Measurements from ENCODE around the gene EGFL8. TPM values are rescaled to one million over a fixed set of nuclear protein-coding genes. Genes with fewer than 3 reads are reported as not detected.
A peak's percentile ranks its signal among the peaks of the same experiment; 100 is the strongest.

EGFL8 gene
- total RNA-seq, 1 donor from 2014 or later = 15.4 TPM

DNA sequence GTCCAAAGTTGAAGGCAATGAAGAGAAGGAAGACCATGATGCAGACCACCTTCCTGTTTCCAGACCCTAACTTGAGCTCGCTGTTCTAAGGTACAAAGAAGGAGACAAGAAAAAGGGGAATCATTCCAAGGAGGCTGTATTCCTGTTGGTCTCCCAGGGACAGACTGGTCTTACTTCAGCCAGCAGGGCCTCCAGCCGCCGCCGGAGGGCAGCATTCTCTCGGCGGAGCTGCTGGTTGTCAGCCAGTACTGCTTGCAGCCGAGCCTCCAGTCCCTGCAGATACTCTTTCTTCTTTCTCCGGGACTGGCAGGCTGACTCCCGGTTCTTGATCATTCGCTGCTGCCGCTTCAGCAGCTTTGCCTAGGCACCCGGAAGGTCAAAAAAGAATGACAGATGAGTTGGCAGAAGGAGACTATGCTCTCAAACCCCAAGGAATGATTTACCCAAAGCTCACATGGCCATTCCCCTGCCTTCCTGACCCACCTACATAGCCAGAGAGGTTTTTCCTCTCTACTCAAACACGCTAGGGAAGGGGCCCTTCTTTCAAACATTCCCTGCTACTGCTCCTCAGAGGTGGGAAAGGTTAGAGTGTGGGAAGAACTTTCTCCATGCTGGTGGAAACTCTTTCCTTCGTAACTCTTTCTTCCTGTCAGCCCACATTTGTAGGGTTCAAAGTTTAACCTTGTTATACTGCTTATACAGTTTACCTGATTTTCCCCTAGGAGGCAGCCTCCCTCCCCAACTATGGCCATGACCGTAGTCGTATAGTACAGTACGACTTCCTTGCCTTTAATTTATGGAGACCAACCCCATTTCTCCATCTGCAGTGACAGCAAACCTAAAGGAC is 45.4 kb upstream of the EGFL8 start:
- DNase-seq (ENCODE audit: low spot score) = no peak
- Mint-ChIP-seq H3K9me3 (ENCODE audit: low read depth) (no peaks in the 10 kb centered on the region), H3K36me3 (ENCODE audit: low read depth) (peaks cover 24% of the 10 kb centered on the region), H3K4me1 (ENCODE audit: low read depth) (peaks cover 23% of the 10 kb centered on the region), H3K4me3 (ENCODE audit: unreplicated experiment) (no peak overlapping the region), H3K27ac (ENCODE audit: unreplicated experiment) (peak overlapping the region; percentile 83), H3K27me3 (ENCODE audit: low read depth) (no peaks in the 10 kb centered on the region)
- peak; percentile 91 for TF ChIP-seq CTCF (IDR thresholded peaks at IDR 0.05)

DNA sequence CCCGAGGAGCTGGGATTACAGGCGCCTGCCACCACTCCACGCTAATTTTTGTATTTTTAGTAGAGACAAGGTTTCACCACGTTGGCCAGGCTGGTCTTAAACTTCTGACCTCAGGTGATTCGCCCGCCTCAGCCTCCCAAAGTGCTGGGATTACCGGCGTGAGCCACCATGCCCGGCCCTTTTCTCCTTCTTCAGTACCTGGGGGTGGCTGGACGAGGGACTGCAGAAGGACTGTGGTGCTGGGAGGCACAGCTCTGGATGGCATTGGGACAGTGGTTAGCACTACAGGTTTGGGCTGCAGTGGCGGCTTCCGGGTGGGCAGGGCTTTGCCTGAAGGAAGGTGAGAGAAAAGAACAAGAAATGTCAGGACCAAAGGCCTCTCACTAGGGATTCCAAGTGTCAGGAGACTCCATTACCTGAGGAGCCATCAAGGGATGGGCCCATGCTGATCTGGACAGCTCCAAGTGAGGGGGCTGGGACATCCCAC is 43.8 kb upstream of the EGFL8 start:
- H3K4me1 Mint-ChIP-seq (ENCODE audit: low read depth) = peaks cover 13% of the 10 kb centered on the region
- H3K36me3 Mint-ChIP-seq (ENCODE audit: low read depth) = peaks cover 30% of the 10 kb centered on the region
- H3K27me3 Mint-ChIP-seq (ENCODE audit: low read depth) = no peaks in the 10 kb centered on the region
- H3K4me3 Mint-ChIP-seq (ENCODE audit: unreplicated experiment) = no peak overlapping the region
- no peak for TF ChIP-seq CTCF (IDR thresholded peaks at IDR 0.05)
- no peak for DNase-seq (ENCODE audit: low spot score)
- no peaks in the 10 kb centered on the region for H3K9me3 Mint-ChIP-seq (ENCODE audit: low read depth)
- no peak overlapping the region for H3K27ac Mint-ChIP-seq (ENCODE audit: unreplicated experiment)

GRCh38 chr6:32123681-32124080 is 40.7 kb upstream of the EGFL8 start:
- no peak overlapping the region for H3K4me3 Mint-ChIP-seq (ENCODE audit: unreplicated experiment)
- H3K27me3 Mint-ChIP-seq (ENCODE audit: low read depth) = no peaks in the 10 kb centered on the region
- no peaks in the 10 kb centered on the region for H3K9me3 Mint-ChIP-seq (ENCODE audit: low read depth)
- H3K4me1 Mint-ChIP-seq (ENCODE audit: low read depth) = peaks cover 30% of the 10 kb centered on the region
- no peak for DNase-seq (ENCODE audit: low spot score)
- no peak for TF ChIP-seq CTCF (IDR thresholded peaks at IDR 0.05)
- H3K36me3 Mint-ChIP-seq (ENCODE audit: low read depth) = peaks cover 23% of the 10 kb centered on the region
- H3K27ac Mint-ChIP-seq (ENCODE audit: unreplicated experiment) = no peak overlapping the region

DNA sequence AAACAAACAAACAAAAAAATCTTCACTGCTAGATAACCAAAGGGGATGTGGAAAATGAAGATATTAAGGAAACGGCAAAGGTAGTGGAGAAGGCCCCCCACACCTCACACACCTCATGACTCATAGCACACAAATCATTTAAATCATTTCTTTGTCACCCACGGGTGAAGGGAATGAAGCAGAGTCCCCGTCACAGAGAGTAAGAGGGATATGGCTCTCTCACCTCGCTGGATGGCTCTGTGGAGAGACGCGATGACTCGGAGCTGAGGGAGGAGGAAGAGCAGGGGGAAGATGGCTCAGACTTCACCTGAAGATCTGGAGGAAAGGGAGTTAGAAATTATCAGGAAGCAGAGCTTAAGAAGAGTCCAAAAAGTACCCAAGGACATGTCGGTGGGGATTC is 37.5 kb upstream of the EGFL8 start:
- H3K36me3 Mint-ChIP-seq (ENCODE audit: low read depth) = peaks cover 13% of the 10 kb centered on the region
- H3K27ac Mint-ChIP-seq (ENCODE audit: unreplicated experiment) = peak overlapping the region; percentile 99
- peak overlapping the region; percentile 99 for H3K4me3 Mint-ChIP-seq (ENCODE audit: unreplicated experiment)
- DNase-seq (ENCODE audit: low spot score) = no peak
- no peak for TF ChIP-seq CTCF (IDR thresholded peaks at IDR 0.05)
- H3K9me3 Mint-ChIP-seq (ENCODE audit: low read depth) = no peaks in the 10 kb centered on the region
- peaks cover 34% of the 10 kb centered on the region for H3K4me1 Mint-ChIP-seq (ENCODE audit: low read depth)
- no peaks in the 10 kb centered on the region for H3K27me3 Mint-ChIP-seq (ENCODE audit: low read depth)

GRCh38 chr6:32127409-32127716 is 37.0 kb upstream of the EGFL8 start:
- Mint-ChIP-seq H3K36me3 (ENCODE audit: low read depth) (peaks cover 10% of the 10 kb centered on the region), H3K27ac (ENCODE audit: unreplicated experiment) (peak overlapping the region; percentile 99), H3K9me3 (ENCODE audit: low read depth) (no peaks in the 10 kb centered on the region), H3K27me3 (ENCODE audit: low read depth) (no peaks in the 10 kb centered on the region), H3K4me3 (ENCODE audit: unreplicated experiment) (peak overlapping the region; percentile 99), H3K4me1 (ENCODE audit: low read depth) (peaks cover 34% of the 10 kb centered on the region)
- no peak for TF ChIP-seq CTCF (IDR thresholded peaks at IDR 0.05)
- DNase-seq (ENCODE audit: low spot score) = no peak
